ENCODE data around the gene KRTAP16-1.

Gene KRTAP16-1

DNA sequence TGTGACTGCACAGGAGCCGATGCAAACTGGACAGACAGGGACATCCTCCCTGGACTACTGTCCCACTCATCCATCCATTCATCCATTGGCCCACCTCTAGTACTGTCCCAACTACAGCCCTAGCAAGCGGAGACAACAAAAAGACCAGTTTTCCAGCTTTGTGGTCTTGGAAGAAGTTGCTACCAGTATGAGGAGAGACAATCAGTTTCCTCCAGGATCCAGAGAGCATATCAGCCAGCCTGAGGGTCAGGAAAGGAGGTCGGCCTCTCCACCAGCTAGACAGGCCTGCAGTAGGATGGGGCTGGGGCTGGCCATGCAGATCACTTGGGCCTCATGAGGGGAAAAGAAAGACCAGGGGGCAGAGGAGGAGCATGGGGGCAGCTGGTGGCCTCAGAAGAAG, 24.7 kb upstream of the KRTAP16-1 start:
- H2BK5ac ChIP-seq (ENCODE audit: low read length): peak overlapping the region; percentile 81
- no peaks in the 10 kb centered on the region for H3K36me3 ChIP-seq (ENCODE audit: control insufficient read depth, insufficient read depth, low read length)
- H3K27ac ChIP-seq (ENCODE audit: low read depth, low read length): no peak overlapping the region
- H3K56ac ChIP-seq (ENCODE audit: low read length): peak overlapping the region; percentile 50
- WGBS (ENCODE audit: extremely low coverage, insufficient coverage, low lambda C conversion rate): no CpG with 5 or more reads among the region's 3 CpGs
- no peak overlapping the region for H2AK5ac ChIP-seq (ENCODE audit: low read length)
- no peaks in the 10 kb centered on the region for H3K27me3 ChIP-seq (ENCODE audit: insufficient read depth, low read length, poor library complexity)
- H3K9ac ChIP-seq (ENCODE audit: low read length): no peak overlapping the region
- H3K18ac ChIP-seq (ENCODE audit: low read length): no peak overlapping the region
- no peaks in the 10 kb centered on the region for H3K79me2 ChIP-seq (ENCODE audit: control insufficient read depth, insufficient read depth, low read length)
- H4K5ac ChIP-seq (ENCODE audit: low read length): peak overlapping the region; percentile 50
- no peak overlapping the region for H3K4ac ChIP-seq (ENCODE audit: low read depth, low read length)
- no peak overlapping the region for H2BK120ac ChIP-seq (ENCODE audit: low read depth, low read length)
- H3K4me3 ChIP-seq (ENCODE audit: low read length): no peak overlapping the region
- no peak overlapping the region for H4K8ac ChIP-seq (ENCODE audit: low read depth, low read length)
- H3K4me2 ChIP-seq (ENCODE audit: low read length): no peak overlapping the region
- peaks cover 2% of the 10 kb centered on the region for H3K4me1 ChIP-seq (ENCODE audit: control insufficient read depth, low read depth, low read length)
- H3K79me1 ChIP-seq (ENCODE audit: low read length): no peaks in the 10 kb centered on the region
- no peak overlapping the region for H3K23ac ChIP-seq (ENCODE audit: low read length)
- H2BK15ac ChIP-seq (replicated peaks; ENCODE audit: low read depth): no peak overlapping the region
- DNase-seq: no peak

DNA sequence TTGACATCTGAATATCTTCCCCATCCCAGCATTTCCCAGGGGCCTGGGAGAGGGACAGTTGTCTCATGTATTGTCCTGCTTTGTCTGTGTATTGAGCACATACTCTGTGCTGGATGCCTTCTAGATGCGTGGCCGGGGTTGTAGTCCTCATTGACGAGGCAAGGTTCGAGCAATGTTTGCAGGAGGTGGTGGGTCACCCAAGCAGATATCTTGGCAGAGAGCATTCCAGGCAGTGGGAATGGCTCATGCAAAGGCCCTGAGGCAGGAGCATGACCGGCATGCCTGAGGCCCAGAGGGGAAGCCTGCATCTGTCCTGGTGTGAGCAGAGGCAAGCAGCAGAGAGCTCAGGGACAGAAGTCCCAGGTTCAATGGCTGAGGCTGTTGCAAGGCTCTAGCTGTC, 24.0 kb upstream of the KRTAP16-1 start:
- Histone ChIP-seq H3K4me3 (ENCODE audit: low read length) (no peak overlapping the region), H3K79me2 (ENCODE audit: control insufficient read depth, insufficient read depth, low read length) (no peaks in the 10 kb centered on the region), H3K56ac (ENCODE audit: low read length) (no peak overlapping the region), H3K9ac (ENCODE audit: low read length) (no peak overlapping the region), H3K36me3 (ENCODE audit: control insufficient read depth, insufficient read depth, low read length) (no peaks in the 10 kb centered on the region), H2BK15ac (replicated peaks; ENCODE audit: low read depth) (no peak overlapping the region), H3K27ac (ENCODE audit: low read depth, low read length) (no peak overlapping the region), H4K5ac (ENCODE audit: low read length) (no peak overlapping the region), H3K27me3 (ENCODE audit: insufficient read depth, low read length, poor library complexity) (no peaks in the 10 kb centered on the region), H3K4me1 (ENCODE audit: control insufficient read depth, low read depth, low read length) (peaks cover 2% of the 10 kb centered on the region), H3K79me1 (ENCODE audit: low read length) (no peaks in the 10 kb centered on the region), H3K4ac (ENCODE audit: low read depth, low read length) (peak overlapping the region; percentile 10), H3K4me2 (ENCODE audit: low read length) (no peak overlapping the region), H2AK5ac (ENCODE audit: low read length) (no peak overlapping the region), H2BK5ac (ENCODE audit: low read length) (no peak overlapping the region), H3K18ac (ENCODE audit: low read length) (no peak overlapping the region), H2BK120ac (ENCODE audit: low read depth, low read length) (no peak overlapping the region), H4K8ac (ENCODE audit: low read depth, low read length) (no peak overlapping the region), H3K23ac (ENCODE audit: low read length) (no peak overlapping the region)
- no CpG with 5 or more reads among the region's 5 CpGs for WGBS (ENCODE audit: extremely low coverage, insufficient coverage, low lambda C conversion rate)
- DNase-seq: no peak

DNA sequence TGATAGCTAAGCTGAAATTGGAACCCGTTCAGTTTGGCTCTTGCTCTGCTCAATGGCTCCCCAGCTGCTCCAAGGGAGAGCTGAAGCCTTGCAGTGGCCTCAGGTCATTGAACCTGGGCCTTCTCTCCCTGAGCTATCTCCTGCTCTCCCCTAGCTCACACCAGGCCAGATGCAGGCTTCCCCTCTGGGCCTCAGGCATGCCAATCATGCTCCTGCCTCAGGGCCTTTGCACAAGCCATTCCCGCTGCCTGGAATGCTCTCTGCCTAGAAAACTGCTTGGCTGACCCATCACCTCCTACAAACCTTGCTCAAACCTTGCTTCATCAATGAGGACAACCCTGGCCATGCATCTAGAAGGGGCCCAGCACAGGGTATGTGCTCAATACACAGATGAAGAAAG, 23.1 kb upstream of the KRTAP16-1 start:
- H3K79me2 ChIP-seq (ENCODE audit: control insufficient read depth, insufficient read depth, low read length): no peaks in the 10 kb centered on the region
- H3K56ac ChIP-seq (ENCODE audit: low read length): no peak overlapping the region
- no CpG with 5 or more reads among the region's 2 CpGs for WGBS (ENCODE audit: extremely low coverage, insufficient coverage, low lambda C conversion rate)
- H3K4me1 ChIP-seq (ENCODE audit: control insufficient read depth, low read depth, low read length): peaks cover 2% of the 10 kb centered on the region
- no peak overlapping the region for H3K4me3 ChIP-seq (ENCODE audit: low read length)
- no peaks in the 10 kb centered on the region for H3K36me3 ChIP-seq (ENCODE audit: control insufficient read depth, insufficient read depth, low read length)
- H4K8ac ChIP-seq (ENCODE audit: low read depth, low read length): no peak overlapping the region
- no peak overlapping the region for H3K4me2 ChIP-seq (ENCODE audit: low read length)
- H2BK5ac ChIP-seq (ENCODE audit: low read length): no peak overlapping the region
- H3K27me3 ChIP-seq (ENCODE audit: insufficient read depth, low read length, poor library complexity): no peaks in the 10 kb centered on the region
- no peaks in the 10 kb centered on the region for H3K79me1 ChIP-seq (ENCODE audit: low read length)
- no peak overlapping the region for H3K4ac ChIP-seq (ENCODE audit: low read depth, low read length)
- no peak overlapping the region for H3K23ac ChIP-seq (ENCODE audit: low read length)
- no peak overlapping the region for H2BK120ac ChIP-seq (ENCODE audit: low read depth, low read length)
- no peak overlapping the region for H4K5ac ChIP-seq (ENCODE audit: low read length)
- no peak overlapping the region for H3K27ac ChIP-seq (ENCODE audit: low read depth, low read length)
- no peak for DNase-seq
- no peak overlapping the region for H3K9ac ChIP-seq (ENCODE audit: low read length)
- H2AK5ac ChIP-seq (ENCODE audit: low read length): no peak overlapping the region
- no peak overlapping the region for H3K18ac ChIP-seq (ENCODE audit: low read length)
- no peak overlapping the region for H2BK15ac ChIP-seq (replicated peaks; ENCODE audit: low read depth)

DNA sequence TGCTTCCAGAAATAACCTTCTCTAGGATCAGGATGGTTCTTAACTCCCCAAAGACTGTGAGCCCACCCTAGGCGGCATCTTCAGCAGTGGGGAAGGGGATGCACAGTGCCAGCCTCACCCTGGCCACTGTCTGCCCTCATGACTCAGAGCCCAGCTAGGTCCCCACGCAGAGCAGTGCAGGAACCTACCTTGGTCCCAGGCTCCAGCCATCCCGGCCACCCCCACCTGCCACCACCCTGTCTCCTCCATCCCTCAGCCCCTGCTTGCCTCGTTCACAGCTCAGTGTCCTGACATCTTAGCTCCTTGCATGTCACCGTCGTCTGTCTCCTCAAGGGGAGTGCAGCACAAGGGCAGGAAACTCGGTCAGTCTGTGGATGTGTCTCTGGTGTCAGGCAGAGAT, 22.5 kb upstream of the KRTAP16-1 start:
- Histone ChIP-seq H4K5ac (ENCODE audit: low read length) (no peak overlapping the region), H2AK5ac (ENCODE audit: low read length) (no peak overlapping the region), H3K79me1 (ENCODE audit: low read length) (no peaks in the 10 kb centered on the region), H2BK120ac (ENCODE audit: low read depth, low read length) (no peak overlapping the region), H2BK15ac (replicated peaks; ENCODE audit: low read depth) (no peak overlapping the region), H3K4me3 (ENCODE audit: low read length) (no peak overlapping the region), H3K4ac (ENCODE audit: low read depth, low read length) (no peak overlapping the region), H4K8ac (ENCODE audit: low read depth, low read length) (no peak overlapping the region), H3K9ac (ENCODE audit: low read length) (no peak overlapping the region), H3K27me3 (ENCODE audit: insufficient read depth, low read length, poor library complexity) (no peaks in the 10 kb centered on the region), H3K36me3 (ENCODE audit: control insufficient read depth, insufficient read depth, low read length) (no peaks in the 10 kb centered on the region), H3K23ac (ENCODE audit: low read length) (no peak overlapping the region), H3K56ac (ENCODE audit: low read length) (no peak overlapping the region), H3K18ac (ENCODE audit: low read length) (no peak overlapping the region), H3K4me1 (ENCODE audit: control insufficient read depth, low read depth, low read length) (peaks cover 2% of the 10 kb centered on the region), H3K4me2 (ENCODE audit: low read length) (no peak overlapping the region), H3K27ac (ENCODE audit: low read depth, low read length) (no peak overlapping the region), H3K79me2 (ENCODE audit: control insufficient read depth, insufficient read depth, low read length) (no peaks in the 10 kb centered on the region), H2BK5ac (ENCODE audit: low read length) (no peak overlapping the region)
- WGBS (ENCODE audit: extremely low coverage, insufficient coverage, low lambda C conversion rate): no CpG with 5 or more reads among the region's 7 CpGs
- no peak for DNase-seq

DNA sequence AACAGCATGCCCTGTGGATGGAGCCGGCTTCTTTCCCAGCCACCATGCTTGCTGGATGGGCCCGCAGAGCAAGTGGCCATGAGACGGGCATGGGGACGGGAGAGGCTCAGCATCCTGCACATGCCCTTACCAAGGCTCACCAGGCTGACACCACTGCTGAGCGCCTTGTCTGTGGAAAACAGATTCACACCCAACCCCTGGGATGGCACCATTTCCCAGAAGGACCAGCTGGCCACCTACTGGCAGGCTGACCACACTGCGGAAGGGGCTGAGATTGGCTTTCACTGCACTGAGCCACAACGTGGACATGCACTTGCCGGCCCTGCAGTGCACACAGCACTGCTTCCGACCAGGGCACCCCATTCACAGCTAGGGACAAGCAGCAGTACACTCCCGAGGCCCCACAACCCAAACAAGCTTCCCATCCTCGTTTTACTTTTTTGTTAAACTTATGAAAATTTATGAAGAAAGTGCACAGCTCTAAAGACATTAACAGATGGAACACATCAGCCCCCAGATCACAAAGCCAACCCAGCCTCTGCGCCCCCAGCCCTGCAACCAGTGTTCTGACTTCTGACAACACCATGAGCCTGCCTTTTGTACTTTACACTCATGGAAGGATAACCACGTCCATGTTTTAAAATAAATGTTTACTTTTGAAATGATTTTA, 20.3 kb upstream of the KRTAP16-1 start:
- Histone ChIP-seq H3K56ac (ENCODE audit: low read length) (no peak overlapping the region), H3K18ac (ENCODE audit: low read length) (no peak overlapping the region), H4K5ac (ENCODE audit: low read length) (no peak overlapping the region), H3K36me3 (ENCODE audit: control insufficient read depth, insufficient read depth, low read length) (no peaks in the 10 kb centered on the region), H2AK5ac (ENCODE audit: low read length) (no peak overlapping the region), H3K4me2 (ENCODE audit: low read length) (no peak overlapping the region), H3K27me3 (ENCODE audit: insufficient read depth, low read length, poor library complexity) (no peaks in the 10 kb centered on the region), H3K9ac (ENCODE audit: low read length) (no peak overlapping the region), H4K8ac (ENCODE audit: low read depth, low read length) (no peak overlapping the region), H3K79me1 (ENCODE audit: low read length) (no peaks in the 10 kb centered on the region), H3K4me1 (ENCODE audit: control insufficient read depth, low read depth, low read length) (peaks cover 2% of the 10 kb centered on the region), H3K79me2 (ENCODE audit: control insufficient read depth, insufficient read depth, low read length) (no peaks in the 10 kb centered on the region), H2BK15ac (replicated peaks; ENCODE audit: low read depth) (no peak overlapping the region), H3K4me3 (ENCODE audit: low read length) (no peak overlapping the region), H2BK5ac (ENCODE audit: low read length) (no peak overlapping the region), H3K27ac (ENCODE audit: low read depth, low read length) (no peak overlapping the region), H3K4ac (ENCODE audit: low read depth, low read length) (no peak overlapping the region), H2BK120ac (ENCODE audit: low read depth, low read length) (no peak overlapping the region), H3K23ac (ENCODE audit: low read length) (no peak overlapping the region)
- WGBS (ENCODE audit: extremely low coverage, insufficient coverage, low lambda C conversion rate): no CpG with 5 or more reads among the region's 13 CpGs
- peak; percentile 62 for DNase-seq

DNA sequence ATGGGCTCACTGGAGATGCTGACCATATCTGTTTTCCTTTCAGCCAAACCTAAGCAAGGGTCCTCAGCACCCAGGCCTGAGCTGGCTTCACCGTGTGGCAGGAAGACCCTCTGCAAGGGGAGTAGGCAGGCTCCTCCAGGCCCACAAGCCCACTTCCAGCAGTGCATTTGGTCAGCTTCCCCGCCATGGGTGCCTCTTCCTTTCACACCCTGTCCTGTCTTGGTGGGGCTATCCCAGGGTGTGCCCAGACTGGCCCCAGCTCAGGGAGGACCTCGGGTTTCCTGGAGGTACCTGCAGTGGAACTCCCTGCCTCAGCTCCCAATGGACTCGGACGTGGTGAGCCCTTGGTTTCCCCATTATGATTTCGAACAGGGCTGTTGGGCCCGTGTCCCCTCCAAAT, 19.1 kb upstream of the KRTAP16-1 start:
- H3K27ac ChIP-seq (ENCODE audit: low read depth, low read length): no peak overlapping the region
- H3K4me2 ChIP-seq (ENCODE audit: low read length): no peak overlapping the region
- no CpG with 5 or more reads among the region's 7 CpGs for WGBS (ENCODE audit: extremely low coverage, insufficient coverage, low lambda C conversion rate)
- H3K4me1 ChIP-seq (ENCODE audit: control insufficient read depth, low read depth, low read length): no peaks in the 10 kb centered on the region
- H2AK5ac ChIP-seq (ENCODE audit: low read length): no peak overlapping the region
- no peaks in the 10 kb centered on the region for H3K79me1 ChIP-seq (ENCODE audit: low read length)
- no peak overlapping the region for H2BK5ac ChIP-seq (ENCODE audit: low read length)
- H4K8ac ChIP-seq (ENCODE audit: low read depth, low read length): no peak overlapping the region
- no peak overlapping the region for H2BK15ac ChIP-seq (replicated peaks; ENCODE audit: low read depth)
- H3K23ac ChIP-seq (ENCODE audit: low read length): no peak overlapping the region
- H2BK120ac ChIP-seq (ENCODE audit: low read depth, low read length): no peak overlapping the region
- H3K79me2 ChIP-seq (ENCODE audit: control insufficient read depth, insufficient read depth, low read length): no peaks in the 10 kb centered on the region
- H3K27me3 ChIP-seq (ENCODE audit: insufficient read depth, low read length, poor library complexity): no peaks in the 10 kb centered on the region
- H3K4ac ChIP-seq (ENCODE audit: low read depth, low read length): no peak overlapping the region
- H3K56ac ChIP-seq (ENCODE audit: low read length): no peak overlapping the region
- DNase-seq: no peak
- H3K36me3 ChIP-seq (ENCODE audit: control insufficient read depth, insufficient read depth, low read length): no peaks in the 10 kb centered on the region
- no peak overlapping the region for H4K5ac ChIP-seq (ENCODE audit: low read length)
- H3K4me3 ChIP-seq (ENCODE audit: low read length): no peak overlapping the region
- H3K9ac ChIP-seq (ENCODE audit: low read length): no peak overlapping the region
- no peak overlapping the region for H3K18ac ChIP-seq (ENCODE audit: low read length)

All from mesendoderm (in vitro differentiated cells).